AG04449 (cell line): ENCODE results near the gene PNMA8C.
A peak's percentile ranks its signal among the peaks of the same experiment; 100 is the strongest.

Source experiments
- CTCF ChIA-PET: fragments of 350-600 bp; formaldehyde crosslinking; extraction: SDS; loops from one replicate; lab custom pipeline; 2021; ENCODE audit warnings: antibody characterized with exemption; lab: Yijun Ruan, JAX
- POLR2A ChIA-PET: fragments of 400-600, 350-600 bp; formaldehyde crosslinking; extraction: SDS; loops from one replicate; lab custom pipeline; 2020; ENCODE audit warnings: antibody characterized with exemption, inconsistent platforms; lab: Yijun Ruan, JAX
- DNase-seq: peaks from one replicate; pipeline ENCODE4 v3.0.0-alpha.2; 2010; ENCODE audit warnings: low read depth, low spot score
- H3K4me3 ChIP-seq: 2 replicates; pipeline ENCODE4 v1.5.1; 2011; ENCODE audit warnings: low read depth, mild to moderate bottlenecking, control low read depth, low read length
- CTCF ChIP-seq: IDR thresholded peaks from one replicate; pipeline ENCODE4 v1.5.1; 2011; ENCODE audit warnings: mild to moderate bottlenecking, moderate library complexity, low read length, control low read depth, inconsistent platforms; ENCODE audit not compliant: insufficient read depth; ENCODE audit errors: missing control alignments

Gene PNMA8C

GRCh38 chr19:46428239-46429135, at the start of gene PNMA8C:
PNMA8C (minus strand) TSS chr19:46428936; CDS start chr19:46428359, 577 bp downstream.
- ChIA-PET CTCF (interaction anchor here (0.7 to 1.8 kb wide), 2 partner anchors 26 to 101 kb away, joined by 3 to 4 read pairs; no protein-coding TSS in a partner anchor), POLR2A (no interaction called here)
- no peak for DNase-seq
- peak within 1 kb of the TSS; percentile 23 for H3K4me3 ChIP-seq
- TF ChIP-seq CTCF, result no peak

GRCh38 chr19:46475986-46476385, 47.2 kb upstream of the PNMA8C start:
- no peak overlapping the region for H3K4me3 ChIP-seq
- CTCF ChIA-PET, result interaction anchor here (0.9 to 7.9 kb wide), 3 partner anchors 8 to 12 kb away, joined by 6 to 45 read pairs (median 9); no protein-coding TSS in a partner anchor
- POLR2A ChIA-PET, result no interaction called here
- no peak for DNase-seq
- no peak for TF ChIP-seq CTCF

- POLR2A ChIA-PET, result no interaction called here
- no peak overlapping the region for H3K4me3 ChIP-seq
- no peak for TF ChIP-seq CTCF
- CTCF ChIA-PET, result interaction anchor here (1.1 to 7.9 kb wide), 5 partner anchors 9 to 193 kb away, joined by 3 to 45 read pairs (median 5); no protein-coding TSS in a partner anchor
- DNase-seq, result no peak
Observed at GRCh38 chr19:46474211-46474610, 45.5 kb upstream of the PNMA8C start.

GRCh38 chr19:46472592-46472991, 43.9 kb upstream of the PNMA8C start:
- POLR2A ChIA-PET, result no interaction called here
- CTCF ChIA-PET, result interaction anchor here (1.1 to 7.9 kb wide), 5 partner anchors 10 to 77 kb away, joined by 3 to 45 read pairs (median 5); no protein-coding TSS in a partner anchor
- no peak overlapping the region for H3K4me3 ChIP-seq
- no peak for TF ChIP-seq CTCF
- no peak for DNase-seq

- DNase-seq, result no peak
- peak overlapping the region; percentile 46 for H3K4me3 ChIP-seq
- CTCF ChIA-PET, result interaction anchor here (1.1 to 2.0 kb wide), 2 partner anchors 11 to 77 kb away, joined by 5 to 6 read pairs; no protein-coding TSS in a partner anchor
- TF ChIP-seq CTCF, result no peak
- POLR2A ChIA-PET, result no interaction called here
Observed at GRCh38 chr19:46471811-46472543, 43.2 kb upstream of the PNMA8C start.
